GM06990 (cell line): ENCODE measurements around the gene TTC33.

Source experiments
- DNase-seq: peaks from one replicate; pipeline ENCODE4 v3.0.0-alpha.2; 2011; ENCODE audit not compliant: insufficient read length; ENCODE audit errors: extremely low read depth
- H3K27me3 ChIP-seq: replicated peaks from 2 replicates; pipeline ENCODE4 v1.6.0; 2011; ENCODE audit warnings: low read length; ENCODE audit not compliant: control insufficient read depth, insufficient read depth
- H3K36me3 ChIP-seq: 2 replicates; pipeline ENCODE4 v1.5.1; 2011; ENCODE audit warnings: low read length; ENCODE audit not compliant: control insufficient read depth, insufficient read depth
- H3K4me3 ChIP-seq: replicated peaks from 2 replicates; pipeline ENCODE4 v1.5.1; 2011; ENCODE audit warnings: low read depth, mild to moderate bottlenecking, control low read depth, low read length
- CTCF ChIP-seq: IDR thresholded peaks from 2 replicates; pipeline ENCODE4 v1.5.1; 2011; ENCODE audit warnings: low read length, control low read depth, mild to moderate bottlenecking, inconsistent platforms; ENCODE audit not compliant: insufficient read depth, poor library complexity, severe bottlenecking

The TTC33 gene

GRCh38 chr5:40685193-40685592, 70.6 kb downstream of the TTC33 start:
- DNase-seq = no peak
- TF ChIP-seq CTCF = no peak
- no peaks in the 10 kb centered on the region for H3K36me3 ChIP-seq
- H3K27me3 ChIP-seq = no peaks in the 10 kb centered on the region
- no peak overlapping the region for H3K4me3 ChIP-seq

GRCh38 chr5:40683305-40683704, 72.5 kb downstream of the TTC33 start:
- H3K4me3 ChIP-seq = no peak overlapping the region
- no peaks in the 10 kb centered on the region for H3K27me3 ChIP-seq
- TF ChIP-seq CTCF = no peak
- DNase-seq = no peak
- H3K36me3 ChIP-seq = no peaks in the 10 kb centered on the region

- no peak for TF ChIP-seq CTCF
- no peaks in the 10 kb centered on the region for H3K27me3 ChIP-seq
- no peaks in the 10 kb centered on the region for H3K36me3 ChIP-seq
- H3K4me3 ChIP-seq = peak overlapping the region; percentile 71
- no peak for DNase-seq
Measured at GRCh38 chr5:40682154-40683017, 73.4 kb downstream of the TTC33 start.

DNA sequence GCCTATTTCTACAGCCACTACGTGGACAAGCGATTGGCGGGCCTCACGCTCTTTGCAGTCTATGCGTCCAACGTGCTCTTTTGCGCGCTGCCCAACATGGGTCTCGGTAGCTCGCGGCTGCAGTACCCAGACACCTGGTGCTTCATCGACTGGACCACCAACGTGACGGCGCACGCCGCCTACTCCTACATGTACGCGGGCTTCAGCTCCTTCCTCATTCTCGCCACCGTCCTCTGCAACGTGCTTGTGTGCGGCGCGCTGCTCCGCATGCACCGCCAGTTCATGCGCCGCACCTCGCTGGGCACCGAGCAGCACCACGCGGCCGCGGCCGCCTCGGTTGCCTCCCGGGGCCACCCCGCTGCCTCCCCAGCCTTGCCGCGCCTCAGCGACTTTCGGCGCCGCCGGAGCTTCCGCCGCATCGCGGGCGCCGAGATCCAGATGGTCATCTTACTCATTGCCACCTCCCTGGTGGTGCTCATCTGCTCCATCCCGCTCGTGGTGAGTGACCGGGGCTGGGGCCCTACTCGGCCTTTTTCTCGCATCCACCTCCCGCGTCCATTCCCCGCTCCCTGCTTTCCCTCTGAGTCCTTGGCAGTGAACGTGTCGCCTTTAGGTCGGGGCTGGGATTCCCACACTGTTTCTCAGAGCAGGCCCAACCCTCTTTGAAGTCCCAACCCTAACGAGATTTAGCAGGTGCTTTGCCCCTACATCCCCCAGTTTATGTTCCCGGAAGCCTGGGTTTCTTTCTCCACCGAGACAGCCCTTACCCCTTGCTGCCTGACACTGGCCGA, 74.2 kb downstream of the TTC33 start:
- DNase-seq = peak; percentile 42
- Histone ChIP-seq H3K4me3 (peak overlapping the region; percentile 71), H3K36me3 (no peaks in the 10 kb centered on the region), H3K27me3 (no peaks in the 10 kb centered on the region)
- TF ChIP-seq CTCF = no peak

- H3K27me3 ChIP-seq = no peaks in the 10 kb centered on the region
- H3K36me3 ChIP-seq = no peaks in the 10 kb centered on the region
- DNase-seq = peak; percentile 26
- peak overlapping the region; percentile 71 for H3K4me3 ChIP-seq
- TF ChIP-seq CTCF = no peak
Measured at GRCh38 chr5:40680741-40681362, 74.9 kb downstream of the TTC33 start.
